IgD-negative memory B cell (primary cell): ENCODE measurements around the gene TPCN1. TPM values are rescaled to one million over a fixed set of nuclear protein-coding genes. Genes with fewer than 3 reads are reported as not detected.

Experiments used
- H3K27ac Mint-ChIP-seq, 3 donors: one replicate each; pipeline ENCODE4 v1.8.0; 2020 to 2022; ENCODE audit warnings: mild to moderate bottlenecking in 3 of 3, mixed read lengths in 3 of 3, moderate library complexity in 1 of 3
- H3K27me3 Mint-ChIP-seq: one replicate; pipeline ENCODE4 v1.8.0; 2021; ENCODE audit warnings: mixed read lengths
- H3K36me3 Mint-ChIP-seq: one replicate; pipeline ENCODE4 v1.8.0; 2020; ENCODE audit warnings: mild to moderate bottlenecking, mixed read lengths
- H3K4me1 Mint-ChIP-seq, 3 donors: one replicate each; pipeline ENCODE4 v1.8.0; 2020 to 2022; ENCODE audit warnings: mixed read lengths in 3 of 3, mild to moderate bottlenecking in 1 of 3
- H3K4me3 Mint-ChIP-seq, 4 donors: one replicate each; pipeline ENCODE4 v1.8.0; 2020 to 2022; ENCODE audit warnings: mild to moderate bottlenecking in 4 of 4, mixed read lengths in 4 of 4, moderate library complexity in 3 of 4
- H3K9me3 Mint-ChIP-seq, 3 donors: one replicate each; pipeline ENCODE4 v1.8.0; 2020 to 2021; ENCODE audit warnings: mixed read lengths in 3 of 3, mild to moderate bottlenecking in 1 of 3
- polyA plus RNA-seq: library from polyadenylated mRNA; unstranded; fragments of 300-500 nt; fragmentation: Illumina TruSeq; gene quantifications from one replicate; pipeline ENCODE4 v1.2.3, GENCODE V29; 2021

Gene TPCN1
- polyA plus RNA-seq, 1 donor from 2014 or later, result 17.4 TPM

DNA sequence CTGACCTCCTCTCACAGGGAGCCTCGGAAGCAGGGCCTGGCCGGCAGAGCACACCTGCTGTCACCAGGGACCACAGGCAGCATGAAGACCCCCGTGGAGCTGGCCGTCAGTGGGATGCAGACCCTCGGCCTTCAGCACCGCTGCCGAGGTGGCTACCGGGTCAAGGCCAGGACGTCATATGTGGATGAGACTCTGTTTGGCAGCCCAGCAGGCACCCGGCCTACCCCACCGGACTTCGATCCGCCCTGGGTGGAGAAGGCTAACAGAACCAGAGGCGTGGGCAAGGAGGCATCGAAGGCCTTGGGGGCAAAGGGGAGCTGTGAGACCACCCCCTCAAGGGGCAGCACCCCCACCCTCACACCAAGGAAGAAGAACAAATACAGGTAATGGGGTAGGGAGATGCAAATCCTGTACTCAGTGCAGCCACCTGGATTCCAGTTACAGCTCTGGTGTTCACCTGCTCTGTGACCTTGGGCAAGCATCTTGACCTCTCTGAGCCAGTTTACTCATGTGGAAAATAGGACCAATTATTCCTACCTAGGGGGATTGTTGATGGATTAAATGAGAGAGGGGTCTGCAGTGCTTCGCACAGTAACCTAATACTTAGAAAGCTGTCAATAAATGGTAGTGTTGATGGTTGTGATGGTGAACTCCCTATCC is 34.5 kb upstream of the TPCN1 start:
- H3K27ac Mint-ChIP-seq, result peak overlapping the region in 2 of 3 donors; percentile 62 to 95
- H3K9me3 Mint-ChIP-seq, result no peaks in the 10 kb centered on the region
- H3K27me3 Mint-ChIP-seq, result no peaks in the 10 kb centered on the region
- peak overlapping the region; percentile 92 to 98 (median 96) for H3K4me3 Mint-ChIP-seq
- peaks cover 4% of the 10 kb centered on the region for H3K36me3 Mint-ChIP-seq
- H3K4me1 Mint-ChIP-seq, result peaks cover 21 to 26% (median 25%) of the 10 kb centered on the region in 3 donors

DNA sequence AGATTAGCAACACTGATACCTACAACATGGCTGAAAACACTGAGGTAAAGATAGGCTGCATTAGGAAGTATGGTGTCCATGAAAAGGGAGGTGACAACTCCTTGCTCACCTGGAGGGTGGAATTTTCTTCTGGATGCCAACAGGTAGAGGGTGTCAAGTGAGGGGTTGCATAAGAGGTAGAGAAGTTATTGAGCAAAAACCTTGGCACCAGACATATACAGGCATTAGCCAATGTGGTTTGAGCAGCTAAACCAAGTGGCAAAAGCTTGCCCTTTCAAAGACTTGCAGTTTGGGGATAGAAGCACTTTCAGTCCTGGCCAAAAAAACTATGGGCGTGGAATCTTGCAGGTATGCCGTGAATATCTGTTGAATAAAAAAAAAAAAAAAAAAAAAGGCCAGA is 31.9 kb upstream of the TPCN1 start:
- Mint-ChIP-seq H3K36me3 (peaks cover 4% of the 10 kb centered on the region), H3K4me3 (no peak overlapping the region), H3K27me3 (no peaks in the 10 kb centered on the region), H3K4me1 (peaks cover 18 to 21% (median 20%) of the 10 kb centered on the region in 3 donors), H3K9me3 (no peaks in the 10 kb centered on the region), H3K27ac (no peak overlapping the region)

DNA sequence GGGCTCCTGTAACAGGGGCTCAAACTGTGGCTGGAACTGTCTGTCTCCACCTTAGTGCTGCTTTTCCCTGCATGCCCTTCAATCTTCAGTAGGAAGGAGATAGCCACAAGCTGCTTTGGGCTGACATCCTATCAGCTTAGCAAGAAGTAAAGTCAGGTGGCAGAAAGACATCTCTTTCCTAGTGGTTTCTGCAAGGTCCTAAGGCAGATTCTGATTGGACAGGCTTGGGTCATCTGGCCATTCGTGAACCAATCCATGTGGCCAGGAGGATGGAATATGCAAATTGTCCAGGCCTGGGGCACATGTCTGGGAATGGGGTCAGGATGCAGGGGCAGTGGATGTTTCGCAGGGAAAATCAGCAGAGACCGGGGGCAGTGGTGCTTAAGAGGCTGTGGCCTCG is 30.5 kb upstream of the TPCN1 start:
- Mint-ChIP-seq H3K9me3 (no peaks in the 10 kb centered on the region), H3K4me1 (peaks cover 15 to 19% (median 17%) of the 10 kb centered on the region in 3 donors), H3K27me3 (no peaks in the 10 kb centered on the region), H3K27ac (peak overlapping the region in 1 of 3 donors; percentile 9), H3K36me3 (peaks cover 4% of the 10 kb centered on the region), H3K4me3 (peak overlapping the region in 1 of 4 donors; percentile 35)

DNA sequence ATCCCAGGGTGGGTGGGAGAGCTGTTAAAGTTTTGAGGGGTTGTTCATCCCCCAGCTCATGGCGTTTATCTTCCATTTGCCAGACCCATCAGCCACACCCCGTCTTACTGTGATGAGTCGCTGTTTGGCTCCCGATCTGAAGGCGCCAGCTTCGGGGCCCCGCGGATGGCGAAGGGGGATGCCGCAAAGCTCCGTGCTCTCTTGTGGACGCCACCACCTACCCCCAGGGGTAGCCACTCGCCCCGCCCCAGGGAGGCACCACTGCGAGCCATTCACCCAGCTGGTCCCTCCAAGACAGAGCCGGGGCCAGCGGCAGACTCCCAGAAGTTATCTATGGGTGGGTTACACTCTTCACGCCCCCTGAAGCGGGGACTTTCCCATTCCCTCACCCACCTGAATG is 30.0 kb upstream of the TPCN1 start:
- H3K36me3 Mint-ChIP-seq, result peaks cover 4% of the 10 kb centered on the region
- H3K4me1 Mint-ChIP-seq, result peaks cover 11 to 16% (median 15%) of the 10 kb centered on the region in 3 donors
- no peak overlapping the region for H3K4me3 Mint-ChIP-seq
- no peaks in the 10 kb centered on the region for H3K9me3 Mint-ChIP-seq
- no peaks in the 10 kb centered on the region for H3K27me3 Mint-ChIP-seq
- no peak overlapping the region for H3K27ac Mint-ChIP-seq

DNA sequence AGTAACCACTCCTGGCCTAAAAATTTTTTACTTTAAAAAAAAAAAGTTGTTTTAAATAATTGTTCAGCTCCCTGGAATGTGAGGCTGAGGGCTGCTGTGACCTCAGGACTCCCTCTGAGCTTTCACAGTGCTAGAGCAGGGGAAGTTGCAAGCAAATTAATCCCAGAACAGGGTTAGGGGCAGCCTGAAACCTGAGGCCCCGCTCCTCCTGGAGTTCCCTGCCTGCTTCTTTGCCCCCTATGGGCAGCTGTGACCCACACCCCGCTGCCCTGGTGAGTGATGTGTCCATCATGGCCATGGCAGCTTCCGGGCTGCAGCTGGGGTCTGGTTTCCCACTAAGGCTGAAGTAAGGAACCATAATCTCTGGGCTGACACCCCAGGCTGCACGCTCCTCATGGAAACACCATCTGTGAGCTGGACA is 26.3 kb upstream of the TPCN1 start:
- H3K9me3 Mint-ChIP-seq, result no peaks in the 10 kb centered on the region
- H3K27ac Mint-ChIP-seq, result no peak overlapping the region
- peaks cover 6 to 12% (median 12%) of the 10 kb centered on the region in 3 donors for H3K4me1 Mint-ChIP-seq
- H3K4me3 Mint-ChIP-seq, result no peak overlapping the region
- H3K36me3 Mint-ChIP-seq, result no peaks in the 10 kb centered on the region
- no peaks in the 10 kb centered on the region for H3K27me3 Mint-ChIP-seq

DNA sequence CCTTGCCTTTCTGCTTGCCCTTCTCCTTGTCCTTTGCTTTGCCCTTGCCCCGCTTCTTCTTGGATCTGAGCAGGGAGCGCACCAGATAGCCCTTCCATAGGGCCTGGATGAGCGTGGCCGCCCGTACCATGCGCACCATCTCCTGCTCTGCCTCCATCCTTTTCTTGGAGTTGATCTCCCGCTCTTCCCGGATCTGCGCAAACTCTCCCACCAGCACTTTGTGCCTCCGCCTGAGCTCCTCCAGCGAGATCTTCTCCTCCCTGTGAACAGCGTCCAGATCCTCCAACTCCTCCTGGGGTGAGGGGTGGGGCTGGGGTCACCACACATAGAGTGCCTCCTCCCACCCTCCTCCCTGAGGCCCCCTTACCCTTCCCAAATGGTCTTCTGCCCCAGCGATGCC is 25.7 kb upstream of the TPCN1 start:
- Mint-ChIP-seq H3K27me3 (no peaks in the 10 kb centered on the region), H3K9me3 (no peaks in the 10 kb centered on the region), H3K36me3 (no peaks in the 10 kb centered on the region), H3K4me3 (no peak overlapping the region), H3K4me1 (peaks cover 6 to 12% (median 12%) of the 10 kb centered on the region in 3 donors), H3K27ac (no peak overlapping the region)

GRCh38 chr12:113196582-113196981 is 24.7 kb upstream of the TPCN1 start:
- Mint-ChIP-seq H3K4me1 (peaks cover 6 to 12% (median 12%) of the 10 kb centered on the region in 3 donors), H3K27ac (no peak overlapping the region)

GRCh38 chr12:113196990-113197389 is 24.3 kb upstream of the TPCN1 start:
- no peaks in the 10 kb centered on the region for H3K27me3 Mint-ChIP-seq
- no peaks in the 10 kb centered on the region for H3K36me3 Mint-ChIP-seq
- H3K4me3 Mint-ChIP-seq, result peak overlapping the region in 2 of 4 donors; percentile 25 to 63
- peak overlapping the region in 1 of 3 donors; percentile 31 for H3K27ac Mint-ChIP-seq
- no peaks in the 10 kb centered on the region for H3K9me3 Mint-ChIP-seq
- peaks cover 6 to 12% (median 12%) of the 10 kb centered on the region in 3 donors for H3K4me1 Mint-ChIP-seq

More at GRCh38 chr12:113196582-113196981, 24.7 kb upstream of the TPCN1 start:
- H3K4me3 Mint-ChIP-seq, result peak overlapping the region in 1 of 4 donors; percentile 25
- no peaks in the 10 kb centered on the region for H3K36me3 Mint-ChIP-seq
- no peaks in the 10 kb centered on the region for H3K27me3 Mint-ChIP-seq
- no peaks in the 10 kb centered on the region for H3K9me3 Mint-ChIP-seq

DNA sequence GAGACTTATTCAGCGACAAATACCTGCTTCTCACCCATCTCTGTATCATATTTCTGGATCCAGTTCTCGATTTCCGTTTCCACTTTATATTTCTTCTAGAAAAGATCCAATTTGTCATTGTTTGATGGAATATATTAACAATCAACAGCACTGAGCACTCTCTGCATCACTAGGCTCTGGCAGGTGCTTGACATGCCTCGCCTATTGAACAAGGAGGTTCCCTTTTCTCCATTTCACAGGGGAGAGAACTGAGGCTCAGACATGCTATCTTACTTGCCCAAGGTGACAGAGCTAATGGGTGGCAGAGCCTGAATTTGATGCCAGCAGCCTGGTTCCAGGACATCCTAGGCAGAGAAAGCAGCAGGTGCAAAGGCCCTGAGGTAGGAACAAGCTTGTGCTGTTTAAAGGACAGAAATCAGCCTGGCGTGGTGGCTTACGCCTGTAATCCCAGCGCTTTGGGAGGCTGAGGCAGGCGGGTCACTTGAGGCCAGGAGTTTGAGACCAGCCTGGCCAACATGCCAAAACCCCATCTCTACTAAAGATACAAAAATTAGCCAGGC is 23.7 kb upstream of the TPCN1 start:
- peaks cover 6 to 12% (median 12%) of the 10 kb centered on the region in 3 donors for H3K4me1 Mint-ChIP-seq
- no peaks in the 10 kb centered on the region for H3K36me3 Mint-ChIP-seq
- H3K27ac Mint-ChIP-seq, result peak overlapping the region in 1 of 3 donors; percentile 31
- no peaks in the 10 kb centered on the region for H3K27me3 Mint-ChIP-seq
- H3K9me3 Mint-ChIP-seq, result no peaks in the 10 kb centered on the region
- H3K4me3 Mint-ChIP-seq, result peak overlapping the region in 2 of 4 donors; percentile 25 to 63

- Mint-ChIP-seq H3K27me3 (no peaks in the 10 kb centered on the region), H3K4me1 (peaks cover 6 to 12% (median 12%) of the 10 kb centered on the region in 3 donors), H3K27ac (peak overlapping the region in 2 of 3 donors; percentile 28 to 33), H3K4me3 (no peak overlapping the region), H3K9me3 (no peaks in the 10 kb centered on the region), H3K36me3 (no peaks in the 10 kb centered on the region)
Observed at GRCh38 chr12:113198296-113198695, 23.0 kb upstream of the TPCN1 start.

DNA sequence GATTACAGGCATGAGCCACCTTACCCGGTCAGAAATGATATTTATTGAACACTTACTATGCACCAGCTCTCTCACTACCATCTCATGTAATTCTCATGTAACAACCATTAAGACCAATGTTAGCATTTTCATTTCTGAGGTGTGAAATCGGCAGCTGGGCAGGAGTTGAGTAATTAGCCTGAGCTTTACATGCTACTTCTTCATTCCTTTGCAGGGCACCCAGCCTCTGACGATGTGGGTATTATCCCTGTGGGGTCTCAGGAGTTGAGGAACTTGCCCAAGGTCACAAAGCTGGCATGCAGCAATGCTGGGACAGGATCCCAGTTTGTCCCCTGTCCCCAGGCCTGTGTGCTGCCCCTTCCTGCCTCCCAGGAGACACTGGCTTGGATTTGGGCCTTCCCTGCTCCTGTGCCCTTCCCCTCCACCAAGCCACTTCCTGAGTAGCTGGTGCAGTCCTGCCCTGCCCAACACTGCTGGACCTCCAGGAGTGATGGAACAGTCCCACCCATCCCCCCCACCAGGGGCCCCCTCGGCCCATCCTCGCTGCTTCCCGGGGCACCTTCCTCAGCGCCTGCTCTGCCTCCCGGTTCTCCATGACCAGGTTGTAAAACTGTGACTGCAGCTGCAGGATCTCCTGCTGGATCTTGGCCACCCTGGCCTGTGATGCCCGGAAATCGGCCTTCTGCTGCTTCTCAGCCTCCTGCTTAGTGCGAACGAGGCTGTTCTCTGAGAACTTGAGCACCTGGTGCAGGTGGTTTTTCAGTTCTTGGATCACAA is 21.1 kb upstream of the TPCN1 start:
- Mint-ChIP-seq H3K4me1 (peaks cover 10 to 19% (median 12%) of the 10 kb centered on the region in 3 donors), H3K27ac (no peak overlapping the region), H3K4me3 (no peak overlapping the region), H3K27me3 (no peaks in the 10 kb centered on the region), H3K36me3 (peaks cover 2% of the 10 kb centered on the region), H3K9me3 (no peaks in the 10 kb centered on the region)

DNA sequence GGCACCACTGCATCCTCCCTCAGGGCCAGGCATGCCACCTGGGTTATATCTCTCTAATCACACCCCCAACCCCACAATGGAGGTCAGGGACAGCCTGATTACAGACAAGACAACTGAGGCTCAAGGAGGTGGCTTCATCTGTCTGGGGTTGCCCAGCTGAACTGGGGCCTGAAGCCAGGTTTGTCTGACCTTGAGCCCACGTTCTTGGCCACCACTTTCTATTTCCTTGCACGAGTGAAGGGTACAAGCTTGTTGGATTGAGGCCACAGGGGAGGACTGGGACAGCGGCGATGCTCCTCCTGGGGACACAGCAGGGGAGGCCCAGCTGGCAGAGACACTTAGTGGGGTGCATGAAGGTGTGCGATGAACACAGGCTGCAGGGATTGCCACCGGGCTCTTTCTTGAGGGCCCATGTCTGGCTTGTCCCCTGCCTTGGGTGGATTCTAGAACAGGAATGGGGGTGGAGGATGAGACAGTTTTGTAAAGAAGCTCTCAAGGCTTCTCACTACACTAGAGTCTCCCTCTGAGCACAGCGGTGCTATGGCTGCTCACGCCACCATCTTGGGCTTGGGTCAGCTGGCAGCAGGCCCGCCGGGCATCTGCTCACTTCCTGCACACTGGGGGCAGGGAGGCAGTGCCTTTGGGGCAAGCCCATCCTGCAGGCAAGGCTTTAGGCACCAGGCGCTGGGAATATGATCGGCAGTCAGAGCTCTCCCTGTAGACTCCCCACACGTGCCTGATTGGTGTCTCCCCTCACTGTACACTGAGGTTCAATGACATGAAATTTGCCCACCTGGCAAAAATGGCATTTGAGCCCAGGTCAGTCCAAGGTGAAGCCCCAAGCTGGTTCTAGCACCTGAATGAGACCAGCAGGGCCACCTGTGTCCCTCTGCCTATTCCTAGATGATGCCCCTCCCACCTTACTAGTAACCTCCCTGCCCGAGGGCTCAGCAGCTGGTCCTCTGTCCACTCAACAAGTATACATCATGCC is 19.8 kb upstream of the TPCN1 start:
- no peaks in the 10 kb centered on the region for H3K9me3 Mint-ChIP-seq
- peaks cover 12 to 20% (median 14%) of the 10 kb centered on the region in 3 donors for H3K4me1 Mint-ChIP-seq
- H3K27me3 Mint-ChIP-seq, result no peaks in the 10 kb centered on the region
- H3K27ac Mint-ChIP-seq, result peak overlapping the region in 2 of 3 donors; percentile 27 to 71
- H3K36me3 Mint-ChIP-seq, result peaks cover 2% of the 10 kb centered on the region
- H3K4me3 Mint-ChIP-seq, result no peak overlapping the region

GRCh38 chr12:113202300-113203075 is 18.8 kb upstream of the TPCN1 start:
- H3K36me3 Mint-ChIP-seq, result peaks cover 2% of the 10 kb centered on the region
- no peak overlapping the region for H3K4me3 Mint-ChIP-seq
- no peaks in the 10 kb centered on the region for H3K9me3 Mint-ChIP-seq
- H3K27ac Mint-ChIP-seq, result peak overlapping the region in 1 of 3 donors; percentile 27
- H3K27me3 Mint-ChIP-seq, result no peaks in the 10 kb centered on the region
- H3K4me1 Mint-ChIP-seq, result peaks cover 11 to 20% (median 16%) of the 10 kb centered on the region in 3 donors
